Activated T-helper 17 cell treated with anti-CD3 and anti-CD28 coated beads, Interleukin-2, amount 50 U/mL, for 72 hours (primary cell): ENCODE results near the gene MBP. TPM values are rescaled to one million over a fixed set of nuclear protein-coding genes. Genes with fewer than 3 reads are reported as not detected.

ENCODE experiments used
- ATAC-seq: fragments of 150-1000 bp; cut with Tn5 transposase; replicated peaks from 2 replicates; pipeline ENCODE4 v1.10.0; 2021; ENCODE audit warnings: mild to moderate bottlenecking, moderate library complexity
- H3K27ac Mint-ChIP-seq: one replicate; pipeline ENCODE4 v1.8.0; 2022; ENCODE audit warnings: mixed read lengths
- H3K27me3 Mint-ChIP-seq: one replicate; pipeline ENCODE4 v1.8.0; 2022; ENCODE audit warnings: mixed read lengths
- H3K36me3 Mint-ChIP-seq: one replicate; pipeline ENCODE4 v1.8.0; 2022; ENCODE audit warnings: low read depth, mild to moderate bottlenecking, mixed read lengths
- H3K4me1 Mint-ChIP-seq: one replicate; pipeline ENCODE4 v1.8.0; 2022; ENCODE audit warnings: mixed read lengths
- H3K4me3 Mint-ChIP-seq: one replicate; pipeline ENCODE4 v1.8.0; 2022; ENCODE audit warnings: mild to moderate bottlenecking, mixed read lengths
- H3K9me3 Mint-ChIP-seq: one replicate; pipeline ENCODE4 v1.8.0; 2022; ENCODE audit warnings: mixed read lengths
- total RNA-seq, 2 donors: library from RNA; stranded (reverse); gene quantifications; one replicate each; pipeline ENCODE4 v1.2.3, GENCODE V29; 2022

MBP gene
- 10 to 100 TPM; 55.7 to 66.5 TPM for total RNA-seq

- Mint-ChIP-seq H3K27ac (peak within 1 kb of the TSS; percentile 96), H3K4me3 (peak within 1 kb of the TSS; percentile 95), H3K36me3 (peaks cover 39% of the 10 kb centered on the region), H3K27me3 (no peaks in the 10 kb centered on the region), H3K4me1 (peaks cover 27% of the 10 kb centered on the region), H3K9me3 (no peaks in the 10 kb centered on the region)
- peak; percentile 65 for ATAC-seq
Measured at GRCh38 chr18:77132369-77133050, at the start of gene MBP. Gene MBP (minus strand): TSS chr18:77132783. CDS start chr18:77105261, 27,522 bp downstream.

- H3K9me3 Mint-ChIP-seq = no peaks in the 10 kb centered on the region
- H3K4me1 Mint-ChIP-seq = no peaks in the 10 kb centered on the region
- no peak overlapping the region for H3K27ac Mint-ChIP-seq
- ATAC-seq = no peak
- H3K36me3 Mint-ChIP-seq = no peaks in the 10 kb centered on the region
- no peaks in the 10 kb centered on the region for H3K27me3 Mint-ChIP-seq
- H3K4me3 Mint-ChIP-seq = no peak overlapping the region
Measured at GRCh38 chr18:77181950-77182707, 49.5 kb upstream of the MBP start.

- Mint-ChIP-seq H3K36me3 (no peaks in the 10 kb centered on the region), H3K27me3 (no peaks in the 10 kb centered on the region), H3K9me3 (no peaks in the 10 kb centered on the region), H3K4me3 (no peak overlapping the region), H3K27ac (no peak overlapping the region), H3K4me1 (no peaks in the 10 kb centered on the region)
- ATAC-seq = no peak
Measured at GRCh38 chr18:77178559-77178958, 46.0 kb upstream of the MBP start.

- H3K27ac Mint-ChIP-seq = no peak overlapping the region
- no peaks in the 10 kb centered on the region for H3K4me1 Mint-ChIP-seq
- ATAC-seq = peak; percentile 59
- H3K36me3 Mint-ChIP-seq = no peaks in the 10 kb centered on the region
- H3K4me3 Mint-ChIP-seq = no peak overlapping the region
- H3K27me3 Mint-ChIP-seq = no peaks in the 10 kb centered on the region
- H3K9me3 Mint-ChIP-seq = no peaks in the 10 kb centered on the region
Measured at GRCh38 chr18:77177009-77177408, 44.4 kb upstream of the MBP start.

- ATAC-seq = no peak
- H3K4me1 Mint-ChIP-seq = no peaks in the 10 kb centered on the region
- H3K27me3 Mint-ChIP-seq = no peaks in the 10 kb centered on the region
- no peaks in the 10 kb centered on the region for H3K36me3 Mint-ChIP-seq
- H3K9me3 Mint-ChIP-seq = no peaks in the 10 kb centered on the region
- no peak overlapping the region for H3K27ac Mint-ChIP-seq
- no peak overlapping the region for H3K4me3 Mint-ChIP-seq
Measured at GRCh38 chr18:77173275-77174030, 40.9 kb upstream of the MBP start.

GRCh38 chr18:77170890-77171410, 38.4 kb upstream of the MBP start:
- Mint-ChIP-seq H3K27me3 (no peaks in the 10 kb centered on the region), H3K4me1 (no peaks in the 10 kb centered on the region)

GRCh38 chr18:77168811-77169311, 36.3 kb upstream of the MBP start:
- peaks cover 6% of the 10 kb centered on the region for H3K4me1 Mint-ChIP-seq
- no peak for ATAC-seq
- no peak overlapping the region for H3K27ac Mint-ChIP-seq
- no peaks in the 10 kb centered on the region for H3K36me3 Mint-ChIP-seq
- no peaks in the 10 kb centered on the region for H3K9me3 Mint-ChIP-seq
- no peak overlapping the region for H3K4me3 Mint-ChIP-seq
- H3K27me3 Mint-ChIP-seq = peaks cover 4% of the 10 kb centered on the region

More at GRCh38 chr18:77170890-77171410, 38.4 kb upstream of the MBP start:
- Mint-ChIP-seq H3K36me3 (no peaks in the 10 kb centered on the region), H3K4me3 (no peak overlapping the region), H3K9me3 (no peaks in the 10 kb centered on the region), H3K27ac (no peak overlapping the region)
- ATAC-seq = no peak

- Mint-ChIP-seq H3K36me3 (no peaks in the 10 kb centered on the region), H3K27me3 (peaks cover 4% of the 10 kb centered on the region), H3K27ac (no peak overlapping the region), H3K4me3 (no peak overlapping the region), H3K9me3 (no peaks in the 10 kb centered on the region), H3K4me1 (peaks cover 6% of the 10 kb centered on the region)
- ATAC-seq = no peak
Measured at GRCh38 chr18:77167251-77167650, 34.7 kb upstream of the MBP start.

- no peaks in the 10 kb centered on the region for H3K36me3 Mint-ChIP-seq
- H3K9me3 Mint-ChIP-seq = no peaks in the 10 kb centered on the region
- H3K27ac Mint-ChIP-seq = no peak overlapping the region
- peaks cover 6% of the 10 kb centered on the region for H3K4me1 Mint-ChIP-seq
- peaks cover 4% of the 10 kb centered on the region for H3K27me3 Mint-ChIP-seq
- no peak overlapping the region for H3K4me3 Mint-ChIP-seq
- ATAC-seq = no peak
Measured at GRCh38 chr18:77166523-77166922, 33.9 kb upstream of the MBP start.

- H3K27ac Mint-ChIP-seq = no peak overlapping the region
Measured at GRCh38 chr18:77165503-77166188, 33.1 kb upstream of the MBP start.

GRCh38 chr18:77164763-77165485, 32.3 kb upstream of the MBP start:
- no peaks in the 10 kb centered on the region for H3K36me3 Mint-ChIP-seq
- peaks cover 4% of the 10 kb centered on the region for H3K27me3 Mint-ChIP-seq

More at GRCh38 chr18:77165503-77166188, 33.1 kb upstream of the MBP start:
- no peak for ATAC-seq
- no peaks in the 10 kb centered on the region for H3K36me3 Mint-ChIP-seq
- peaks cover 4% of the 10 kb centered on the region for H3K27me3 Mint-ChIP-seq
- peaks cover 6% of the 10 kb centered on the region for H3K4me1 Mint-ChIP-seq
- H3K9me3 Mint-ChIP-seq = no peaks in the 10 kb centered on the region
- no peak overlapping the region for H3K4me3 Mint-ChIP-seq

GRCh38 chr18:77164026-77164425, 31.4 kb upstream of the MBP start:
- Mint-ChIP-seq H3K27me3 (peaks cover 4% of the 10 kb centered on the region), H3K4me3 (no peak overlapping the region), H3K4me1 (peaks cover 6% of the 10 kb centered on the region), H3K36me3 (no peaks in the 10 kb centered on the region), H3K27ac (no peak overlapping the region), H3K9me3 (no peaks in the 10 kb centered on the region)
- no peak for ATAC-seq

More at GRCh38 chr18:77164763-77165485, 32.3 kb upstream of the MBP start:
- ATAC-seq = no peak
- H3K4me1 Mint-ChIP-seq = peaks cover 6% of the 10 kb centered on the region
- H3K27ac Mint-ChIP-seq = no peak overlapping the region
- H3K4me3 Mint-ChIP-seq = no peak overlapping the region
- H3K9me3 Mint-ChIP-seq = no peaks in the 10 kb centered on the region

GRCh38 chr18:77162580-77162979, 30.0 kb upstream of the MBP start:
- Mint-ChIP-seq H3K4me3 (no peak overlapping the region), H3K4me1 (peaks cover 6% of the 10 kb centered on the region), H3K36me3 (no peaks in the 10 kb centered on the region), H3K27ac (no peak overlapping the region), H3K9me3 (no peaks in the 10 kb centered on the region), H3K27me3 (peaks cover 4% of the 10 kb centered on the region)
- no peak for ATAC-seq
